Ramos (cell line): ENCODE data around the gene RHOT1.
"Not testable (repeated sequence)": the region's sequence is repeated elsewhere in the genome, so short reads cannot be mapped to it uniquely, and the experiment has no call there.

ENCODE experiments used
- in situ Hi-C: fragments of 300-500 bp; cut with MboI; formaldehyde crosslinking; loops from one replicate; pipeline ENCODE4 v1.14.3; 2022; ENCODE audit warnings: low sequenced_read_pairs; ENCODE audit not compliant: unreplicated experiment

RHOT1 gene

GRCh38 chr17:32157225-32157624 is 14.9 kb downstream of the RHOT1 start:
- in situ Hi-C loops: no loop called here

- in situ Hi-C loops: no loop called here
Observed at GRCh38 chr17:32158870-32159585, 16.7 kb downstream of the RHOT1 start.

GRCh38 chr17:32159586-32160438 is 17.5 kb downstream of the RHOT1 start:
- in situ Hi-C loops: no loop called here

GRCh38 chr17:32160526-32160925 is 18.2 kb downstream of the RHOT1 start:
- in situ Hi-C loops: no loop called here

- in situ Hi-C loops: no loop called here
Observed at GRCh38 chr17:32161029-32161428, 18.7 kb downstream of the RHOT1 start.

GRCh38 chr17:32161506-32162365 is 19.4 kb downstream of the RHOT1 start:
- in situ Hi-C loops: no loop called here

- in situ Hi-C loops: no loop called here
Observed at GRCh38 chr17:32174889-32175288, 32.6 kb downstream of the RHOT1 start.

- in situ Hi-C loops: not testable (repeated sequence)
Observed at GRCh38 chr17:32178679-32179078, 36.4 kb downstream of the RHOT1 start.

- in situ Hi-C loops: not testable (repeated sequence)
Observed at GRCh38 chr17:32179103-32179502, 36.8 kb downstream of the RHOT1 start.

GRCh38 chr17:32179526-32179925 is 37.2 kb downstream of the RHOT1 start:
- in situ Hi-C loops: not testable (repeated sequence)

- in situ Hi-C loops: not testable (repeated sequence)
Observed at GRCh38 chr17:32180262-32180661, 38.0 kb downstream of the RHOT1 start.

- in situ Hi-C loops: no loop called here
Observed at GRCh38 chr17:32185875-32186274, 43.6 kb downstream of the RHOT1 start.

GRCh38 chr17:32187271-32187670 is 45.0 kb downstream of the RHOT1 start:
- in situ Hi-C loops: no loop called here

GRCh38 chr17:32189343-32189742 is 47.0 kb downstream of the RHOT1 start:
- in situ Hi-C loops: no loop called here

- in situ Hi-C loops: no loop called here
Observed at GRCh38 chr17:32191306-32191705, 49.0 kb downstream of the RHOT1 start.

GRCh38 chr17:32192379-32192778 is 50.1 kb downstream of the RHOT1 start:
- in situ Hi-C loops: no loop called here

GRCh38 chr17:32197987-32198386 is 55.7 kb downstream of the RHOT1 start:
- in situ Hi-C loops: no loop called here

GRCh38 chr17:32206861-32207260 is 64.6 kb downstream of the RHOT1 start:
- in situ Hi-C loops: no loop called here

- in situ Hi-C loops: no loop called here
Observed at GRCh38 chr17:32208436-32208835, 66.1 kb downstream of the RHOT1 start.

GRCh38 chr17:32209608-32210007 is 67.3 kb downstream of the RHOT1 start:
- in situ Hi-C loops: no loop called here

- in situ Hi-C loops: no loop called here
Observed at GRCh38 chr17:32211671-32212070, 69.4 kb downstream of the RHOT1 start.
